ENCODE measurements around the gene C2CD4D.

DNA sequence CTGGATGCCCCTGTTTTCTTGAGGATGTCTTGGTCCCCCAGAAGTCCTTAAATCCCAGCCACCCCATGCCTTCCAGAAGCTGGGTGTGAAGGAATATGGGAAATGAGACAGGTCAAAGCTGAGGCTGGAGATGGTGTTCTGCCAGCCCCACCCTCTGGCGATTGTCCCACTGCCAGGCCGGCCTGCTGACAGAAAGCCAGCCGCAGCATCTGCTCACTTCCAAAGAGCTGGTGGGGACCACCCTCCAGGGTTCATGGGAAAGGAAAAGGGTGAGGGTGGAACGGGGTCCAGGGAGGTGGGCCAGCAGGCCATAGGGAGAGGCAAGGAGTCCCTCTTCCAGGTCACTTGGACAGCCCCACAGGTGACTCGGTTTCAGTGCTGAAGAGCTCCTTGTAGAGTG, 32.5 kb downstream of the C2CD4D start:
- TF ChIP-seq, protein P1, sequence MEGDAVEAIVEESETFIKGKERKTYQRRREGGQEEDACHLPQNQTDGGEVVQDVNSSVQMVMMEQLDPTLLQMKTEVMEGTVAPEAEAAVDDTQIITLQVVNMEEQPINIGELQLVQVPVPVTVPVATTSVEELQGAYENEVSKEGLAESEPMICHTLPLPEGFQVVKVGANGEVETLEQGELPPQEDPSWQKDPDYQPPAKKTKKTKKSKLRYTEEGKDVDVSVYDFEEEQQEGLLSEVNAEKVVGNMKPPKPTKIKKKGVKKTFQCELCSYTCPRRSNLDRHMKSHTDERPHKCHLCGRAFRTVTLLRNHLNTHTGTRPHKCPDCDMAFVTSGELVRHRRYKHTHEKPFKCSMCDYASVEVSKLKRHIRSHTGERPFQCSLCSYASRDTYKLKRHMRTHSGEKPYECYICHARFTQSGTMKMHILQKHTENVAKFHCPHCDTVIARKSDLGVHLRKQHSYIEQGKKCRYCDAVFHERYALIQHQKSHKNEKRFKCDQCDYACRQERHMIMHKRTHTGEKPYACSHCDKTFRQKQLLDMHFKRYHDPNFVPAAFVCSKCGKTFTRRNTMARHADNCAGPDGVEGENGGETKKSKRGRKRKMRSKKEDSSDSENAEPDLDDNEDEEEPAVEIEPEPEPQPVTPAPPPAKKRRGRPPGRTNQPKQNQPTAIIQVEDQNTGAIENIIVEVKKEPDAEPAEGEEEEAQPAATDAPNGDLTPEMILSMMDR (IDR thresholded peaks at IDR 0.05; ENCODE audit: borderline replicate concordance, extremely low read depth, low read length, poor library complexity, severe bottlenecking): no peak
- no peak for TF ChIP-seq EZH2 (IDR thresholded peaks at IDR 0.05; ENCODE audit: borderline replicate concordance, low read depth, low read length, severe bottlenecking)

Measured in DND-41 (cell line).